Left colon (tissue), 2 donors: ENCODE results near the gene AHNAK2. TPM values are rescaled to one million over a fixed set of nuclear protein-coding genes. Genes with fewer than 3 reads are reported as not detected.
"Not testable (repeated sequence)": the region's sequence is repeated elsewhere in the genome, so short reads cannot be mapped to it uniquely, and the experiment has no call there.

ENCODE experiments used
- ATAC-seq: fragments of 200-7000 bp; cut with Tn5 transposase; one replicate; pipeline ENCODE4 v1.9.1; 2020; ENCODE audit warnings: mild to moderate bottlenecking, moderate library complexity
- DNase-seq, 2 donors: peaks; one replicate each; pipeline ENCODE4 v3.0.0-alpha.2; 2020
- intact Hi-C, 2 donors: fragments of 100-400 bp; cut with DNase I in 1 of 2; cut with micrococcal nuclease in 1 of 2; formaldehyde crosslinking; loops; one replicate each; pipeline versions ENCODE4 v1.11.2 to v1.14.0; 2022; cut with DNase I, micrococcal nuclease
- total RNA-seq, 2 donors: library from RNA; stranded (reverse); fragmentation: NEBNext Ultra II Directional; extraction: Animal tissue kit (Norgen Biotek cat#: 25700); gene quantifications; one replicate each; pipeline ENCODE4 v1.2.1, GENCODE V29; 2021
- donor health status: DM: no; HTN: no; CAD: no.
- donor health status: DM: yes; HTN: yes; CAD: no.

AHNAK2 gene
- total RNA-seq, 2 donors from 2014 or later, result 3.2 to 23.4 TPM

DNA sequence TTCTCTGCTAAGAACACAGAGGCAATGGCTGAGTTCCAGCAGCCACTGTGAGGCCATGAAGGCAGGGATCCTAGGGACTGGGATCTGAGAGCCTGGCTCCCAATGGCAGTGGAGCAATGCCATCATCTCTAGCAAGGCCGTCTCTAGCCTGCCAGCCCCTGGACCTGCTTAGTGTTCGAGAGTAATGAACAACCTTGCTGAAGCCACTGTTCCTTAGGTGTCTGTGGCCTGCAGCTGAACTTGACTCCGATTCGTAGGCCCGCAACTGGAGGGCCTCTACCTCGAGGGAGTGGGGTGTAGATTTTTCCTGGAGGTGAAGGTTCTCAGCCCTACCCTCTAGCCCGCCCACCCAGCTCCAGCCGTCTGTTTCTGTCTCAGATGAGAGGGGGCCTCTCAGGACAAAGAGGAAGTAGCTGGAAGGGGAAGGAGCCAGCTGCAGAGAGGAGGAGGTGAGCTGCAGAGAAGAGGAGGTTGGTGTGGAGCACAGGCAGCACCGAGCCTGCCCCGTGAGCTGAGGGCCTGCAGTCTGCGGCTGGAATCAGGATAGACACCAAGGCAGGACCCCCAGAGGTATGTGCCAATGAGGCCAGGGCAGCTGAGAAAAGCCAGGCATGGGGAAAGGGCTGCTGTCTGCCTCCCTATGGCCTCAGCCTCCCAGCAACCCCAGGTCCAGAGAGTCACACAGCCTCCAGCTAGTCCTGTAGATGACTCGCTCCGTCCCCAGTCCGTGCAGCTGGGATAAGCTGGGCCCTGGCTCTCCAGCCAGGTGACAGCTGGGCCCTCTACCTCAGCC lies 53.6 kb downstream of the AHNAK2 start, which contains the start of gene PLD4:
TSS of gene PLD4 (plus strand) at position 459 of the 793 bp plus-strand sequence. CDS start 2,262 bp downstream, outside the sequence.
- intact Hi-C loops, result no loop called here
- DNase-seq (no peak), ATAC-seq (no peak)

- ATAC-seq (no peak), DNase-seq (no peak)
- intact Hi-C loops, result no loop called here
Observed at GRCh38 chr14:104923640-104924420, 54.3 kb downstream of the AHNAK2 start.

DNA sequence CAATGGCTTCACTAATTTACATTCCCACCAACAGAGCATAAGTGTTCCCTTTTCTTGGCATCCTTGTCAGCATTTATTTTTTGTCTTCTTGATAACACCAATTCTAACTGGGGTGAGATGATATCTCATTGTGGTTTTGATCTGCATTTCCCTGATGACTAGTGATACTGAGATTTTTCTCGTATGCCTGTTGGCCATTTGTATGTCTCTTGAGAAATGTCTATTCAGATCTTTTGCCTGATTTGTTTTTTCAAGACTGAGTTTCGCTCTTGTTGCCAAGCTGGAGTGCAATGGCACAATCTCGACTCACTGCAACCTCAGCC lies 58.2 kb downstream of the AHNAK2 start:
- ATAC-seq, result no peak
- no peak for DNase-seq
- intact Hi-C loops, result no loop called here

DNA sequence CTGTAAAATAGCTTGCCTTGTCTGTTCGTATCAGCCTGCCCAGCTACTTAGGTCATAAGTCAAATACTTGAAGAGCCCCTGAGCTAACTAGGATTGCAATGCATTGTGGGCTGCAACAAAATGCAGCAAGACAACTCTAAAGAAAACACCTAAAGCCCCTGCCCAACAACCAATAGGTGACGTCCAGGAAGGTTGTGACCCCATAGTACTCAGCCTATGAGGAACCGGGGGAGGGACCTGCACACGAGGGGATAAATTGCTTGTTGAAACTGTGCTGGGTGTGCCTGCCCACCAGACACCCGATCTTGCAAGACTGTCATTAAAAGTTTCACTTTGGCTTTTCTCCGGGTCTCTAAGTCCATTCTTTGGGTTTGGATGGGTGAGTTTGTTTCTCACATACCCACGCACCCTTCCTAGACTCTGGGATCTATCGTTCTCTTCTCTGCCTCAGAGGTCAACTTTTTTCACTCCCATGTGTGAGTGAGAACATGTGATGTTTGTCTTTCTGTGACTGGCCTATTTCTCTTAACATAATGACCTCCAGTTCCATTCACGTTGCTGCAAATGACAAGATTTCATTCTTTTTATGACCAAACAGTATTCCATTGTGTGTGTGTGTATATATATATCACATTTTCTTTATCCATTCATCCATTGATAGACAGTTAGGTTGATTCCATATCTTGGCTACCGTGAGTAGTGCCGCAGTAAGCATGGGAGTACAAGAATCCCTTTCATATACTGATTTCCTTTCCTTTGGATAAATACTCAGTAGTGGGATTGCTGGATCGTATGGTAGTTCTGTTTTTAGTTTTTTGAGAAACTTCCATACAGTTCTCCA lies 58.8 kb downstream of the AHNAK2 start:
- ATAC-seq, DNase-seq, intact Hi-C loops: not testable (repeated sequence)

GRCh38 chr14:104917993-104918392 lies 60.2 kb downstream of the AHNAK2 start:
- intact Hi-C loops, result no loop called here
- ATAC-seq (no peak), DNase-seq (no peak)

GRCh38 chr14:104917116-104917515 lies 61.1 kb downstream of the AHNAK2 start:
- ATAC-seq, result no peak
- intact Hi-C loops, result no loop called here

DNA sequence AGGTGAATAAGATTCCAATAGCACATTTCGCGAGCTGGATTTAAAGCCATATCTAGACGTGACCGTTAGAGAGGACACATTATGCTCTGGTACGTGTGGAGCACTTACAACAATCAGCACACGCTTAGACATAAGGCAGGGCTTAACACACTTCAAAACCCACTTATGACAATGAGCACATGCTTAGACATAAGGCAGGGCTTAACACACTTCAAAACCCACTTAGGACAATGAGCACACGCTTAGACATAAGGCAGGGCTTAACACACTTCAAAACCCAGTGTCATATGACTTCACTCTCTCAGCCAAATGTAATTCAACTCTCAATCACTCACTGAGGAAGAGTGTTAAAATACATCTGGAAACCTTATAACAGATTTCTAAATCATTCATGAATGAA lies 64.7 kb downstream of the AHNAK2 start:
- intact Hi-C loops, result no loop called here
- DNase-seq (no peak), ATAC-seq (no peak)

More at GRCh38 chr14:104917116-104917515, 61.1 kb downstream of the AHNAK2 start:
- DNase-seq, result no peak

GRCh38 chr14:104912053-104912452 lies 66.1 kb downstream of the AHNAK2 start:
- ATAC-seq (no peak), DNase-seq (no peak)
- intact Hi-C loops, result no loop called here

GRCh38 chr14:104908303-104908702 lies 69.9 kb downstream of the AHNAK2 start:
- intact Hi-C loops, result no loop called here
- ATAC-seq, result no peak
- DNase-seq, result no peak

GRCh38 chr14:104905579-104905933 lies 72.6 kb downstream of the AHNAK2 start:
- intact Hi-C loops, ATAC-seq, DNase-seq: not testable (repeated sequence)

- ATAC-seq, intact Hi-C loops, DNase-seq: not testable (repeated sequence)
Observed at GRCh38 chr14:104904650-104905578, 73.3 kb downstream of the AHNAK2 start.

DNA sequence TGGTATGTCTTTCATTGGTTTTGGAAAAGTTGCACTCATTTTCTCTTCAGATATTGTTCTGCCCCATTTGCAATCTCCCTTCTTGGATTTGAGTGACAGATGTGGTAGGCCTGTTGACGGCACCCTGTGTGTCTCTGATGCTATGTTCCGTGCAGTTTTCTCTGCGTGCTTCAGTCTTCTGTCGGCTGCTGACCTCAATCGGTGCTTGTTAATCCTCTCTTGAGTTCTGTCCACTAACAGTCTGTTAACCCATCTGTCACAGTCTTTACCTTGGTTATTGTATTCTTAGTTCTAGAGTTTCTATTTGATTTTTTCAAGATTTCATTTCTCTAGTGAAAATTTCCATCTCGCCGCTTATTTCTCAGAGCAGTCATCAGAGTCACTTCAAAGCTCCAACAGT lies 74.2 kb downstream of the AHNAK2 start:
- no peak for ATAC-seq
- intact Hi-C loops, result no loop called here
- no peak for DNase-seq

DNA sequence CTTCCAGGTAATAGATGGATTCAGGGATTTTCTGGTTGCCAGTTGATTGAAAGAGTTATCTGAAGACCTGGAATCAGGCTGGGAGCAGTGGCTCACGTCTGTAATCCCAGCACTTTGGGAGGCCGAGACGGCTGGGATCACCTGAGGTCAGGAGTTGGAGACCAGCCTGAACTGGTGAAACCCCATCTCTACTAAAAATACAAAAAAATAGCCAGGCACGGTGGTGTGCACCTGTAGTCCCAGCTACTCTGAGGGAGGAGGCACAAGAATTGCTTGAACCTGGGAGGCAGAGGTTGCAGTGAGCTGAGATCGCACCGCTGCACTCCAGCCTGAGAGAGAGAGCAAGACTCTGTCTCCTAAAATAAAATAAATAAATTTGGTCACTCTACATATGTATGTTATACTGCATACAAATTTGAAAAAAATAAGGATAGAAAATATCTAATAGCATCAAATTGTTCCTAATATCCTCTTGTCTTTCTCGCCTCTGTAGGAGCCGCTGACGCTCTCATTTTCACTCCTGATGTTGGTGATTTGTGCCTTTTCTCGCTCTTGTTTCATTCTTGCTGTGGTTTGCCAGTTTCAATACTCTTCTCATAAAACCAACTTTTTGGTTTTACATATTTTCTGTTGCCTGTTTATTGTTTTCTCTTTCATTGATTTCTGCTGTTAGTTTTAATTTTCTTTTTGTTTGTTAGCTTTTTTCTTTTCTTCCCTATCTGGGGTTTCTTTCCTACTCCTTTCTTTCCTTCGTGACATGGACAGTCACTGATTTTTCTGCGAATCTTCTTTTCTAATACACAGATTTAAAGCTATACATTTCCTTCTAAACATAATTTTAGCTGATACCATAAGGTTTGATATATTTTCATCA lies 77.3 kb downstream of the AHNAK2 start:
- no peak for DNase-seq
- no peak for ATAC-seq
- intact Hi-C loops, result no loop called here

- intact Hi-C loops, result loop anchor here in 1 of 2 donors (10.0 kb wide), 1 partner anchor 145 kb away; no protein-coding TSS in a partner anchor
- DNase-seq (no peak), ATAC-seq (no peak)
Observed at GRCh38 chr14:104899781-104900180, 78.4 kb downstream of the AHNAK2 start.

- intact Hi-C loops, result loop anchor here in 1 of 2 donors (10.0 kb wide), 1 partner anchor 146 kb away; no protein-coding TSS in a partner anchor
- ATAC-seq (no peak), DNase-seq (no peak)
Observed at GRCh38 chr14:104898870-104899510, 79.2 kb downstream of the AHNAK2 start.

GRCh38 chr14:104898195-104898558 lies 80.0 kb downstream of the AHNAK2 start:
- DNase-seq, result no peak
- intact Hi-C loops, result loop anchor here in 1 of 2 donors (10.0 kb wide), 1 partner anchor 147 kb away; no protein-coding TSS in a partner anchor

More at GRCh38 chr14:104898195-104898558, 80.0 kb downstream of the AHNAK2 start:
- ATAC-seq, result no peak
